ENCODE measurements around the gene RBM22. TPM values are rescaled to one million over a fixed set of nuclear protein-coding genes. Genes with fewer than 3 reads are reported as not detected.

RBM22 gene
- polyA plus RNA-seq, 1 of the 3 experiments (the other 2 are of a cell fraction) = 30.7 TPM

- no peak overlapping the region for H3K4me2 ChIP-seq
- no peaks in the 10 kb centered on the region for H3K36me3 ChIP-seq (replicated peaks in 1 of 2; ENCODE audit: control insufficient read depth in 1 of 2, insufficient read depth in 2 of 2, low read length in 1 of 2)
- H3F3A ChIP-seq (replicated peaks; ENCODE audit: insufficient read depth) = no peaks in the 10 kb centered on the region
- H2AFZ ChIP-seq (ENCODE audit: low read depth) = no peak overlapping the region
- TF ChIP-seq FOXM1 (IDR thresholded peaks at IDR 0.05; ENCODE audit: low read depth) (no peak), GABPA (IDR thresholded peaks at IDR 0.05; ENCODE audit: low read depth) (no peak), CHD2 (IDR thresholded peaks at IDR 0.05; ENCODE audit: low read length, partially characterized antibody) (no peak), RXRA (IDR thresholded peaks at IDR 0.05; ENCODE audit: borderline replicate concordance, low read depth) (no peak), GATA2 (CRISPR knock-in tag; IDR thresholded peaks at IDR 0.05) (no peak), PBX3 (IDR thresholded peaks at IDR 0.05) (no peak), EP300 (IDR thresholded peaks at IDR 0.05; ENCODE audit: borderline replicate concordance in 1 of 2, low read depth in 1 of 2, low read length in 1 of 2) (no peak), IRF3 (IDR thresholded peaks at IDR 0.05; ENCODE audit: low read depth, low read length) (no peak), EZH2phosphoT487 (IDR thresholded peaks at IDR 0.05; ENCODE audit: borderline replicate concordance, low read depth) (no peak), ZBTB33 (IDR thresholded peaks at IDR 0.05; ENCODE audit: borderline replicate concordance, low read depth) (no peak), MEF2A (IDR thresholded peaks at IDR 0.05; ENCODE audit: borderline replicate concordance, low read depth) (no peak), FOSL2 (IDR thresholded peaks at IDR 0.05; ENCODE audit: borderline replicate concordance, low read depth) (no peak), POLR2AphosphoS5 (IDR thresholded peaks at IDR 0.05; ENCODE audit: low read depth, low read length) (no peak), TAF1 (IDR thresholded peaks at IDR 0.05; ENCODE audit: borderline replicate concordance, low read depth, low read length) (no peak)
- CTCF ChIA-PET = interaction anchor here (0.8 to 4.3 kb wide), 7 partner anchors 8 to 204 kb away, joined by 3 to 33 read pairs (median 4); partner anchors contain the start of gene SMIM3
- no peaks in the 10 kb centered on the region for H3K79me2 ChIP-seq (ENCODE audit: insufficient read depth)
- no peak overlapping the region for H3K4me3 ChIP-seq (ENCODE audit: low read depth in 2 of 2, low read length in 1 of 2)
- no peak overlapping the region for H3K9ac ChIP-seq
- H3K4me1 ChIP-seq (ENCODE audit: control insufficient read depth in 1 of 2, insufficient read depth in 2 of 2, low read depth in 1 of 2, low read length in 1 of 2) = peaks cover 0 to 16% of the 10 kb centered on the region in 2 experiments; a peak in 1 of 4 replicates
- H3K9me3 ChIP-seq = no peaks in the 10 kb centered on the region
- no peak for DNase-seq
- no peaks in the 10 kb centered on the region for H3K9me2 ChIP-seq
- no peak overlapping the region for H3K27ac ChIP-seq (ENCODE audit: low read depth in 2 of 2, low read length in 1 of 2)
- no peaks in the 10 kb centered on the region for H3K27me3 ChIP-seq (ENCODE audit: insufficient read depth)
- POLR2A ChIA-PET = interaction anchor here (1.4 kb wide), 1 partner anchor 38 kb away, joined by 4 read pairs; the partner anchor contains the start of gene RBM22
- H4K20me1 ChIP-seq (ENCODE audit: insufficient read depth) = no peaks in the 10 kb centered on the region
- WGBS (ENCODE audit: low lambda C conversion rate) = 86% methylated on average over 4 of the region's 4 CpGs
Measured at GRCh38 chr5:150662731-150663516, 37.9 kb downstream of the RBM22 start.

Measured in SK-N-SH (cell line).